ENCODE measurements around the gene PROSER2. TPM values are rescaled to one million over a fixed set of nuclear protein-coding genes. Genes with fewer than 3 reads are reported as not detected.

PROSER2 gene
- total and polyA plus RNA-seq, 2 donors (not counting 3 experiments of a cell fraction or from before 2014, with no cell fraction given): 5.9 to 22.6 TPM

GRCh38 chr10:11869219-11869618 lies 46.1 kb downstream of the PROSER2 start:
- no peak overlapping the region for H3K9ac ChIP-seq (replicated peaks; ENCODE audit: extremely low read depth, insufficient read depth, low read length)
- H3K4me2 ChIP-seq (ENCODE audit: insufficient read depth, low read length): no peak overlapping the region
- CTCF ChIA-PET: interaction anchor here (1.5 kb wide), 1 partner anchor 11 kb away, joined by 4 read pairs; no protein-coding TSS in a partner anchor

GRCh38 chr10:11869743-11870460 lies 46.7 kb downstream of the PROSER2 start:
- peaks cover 0 to 3% of the 10 kb centered on the region in 2 experiments for H3K36me3 ChIP-seq (ENCODE audit: control insufficient read depth in 2 of 2, extremely low read depth in 1 of 2, insufficient read depth in 2 of 2, low read length in 2 of 2)
- H3K4me2 ChIP-seq (ENCODE audit: insufficient read depth, low read length): no peak overlapping the region
- no peaks in the 10 kb centered on the region for H3K79me2 ChIP-seq (ENCODE audit: control insufficient read depth, insufficient read depth, low read length)
- no peaks in the 10 kb centered on the region for H3K9me3 ChIP-seq (replicated peaks; ENCODE audit: control insufficient read depth, insufficient read depth, low read length)
- H4K20me1 ChIP-seq (replicated peaks; ENCODE audit: control insufficient read depth, extremely low read depth, insufficient read depth, low read length): no peaks in the 10 kb centered on the region
- intact Hi-C loops (cut with micrococcal nuclease): loop anchor here (2.0 to 5.0 kb wide), 2 partner anchors 47 to 73 kb away; partner anchors contain the start of gene PROSER2
- H3K9me1 ChIP-seq (replicated peaks; ENCODE audit: control insufficient read depth, extremely low read depth, insufficient read depth, low read length): no peaks in the 10 kb centered on the region
- H3K27me3 ChIP-seq (ENCODE audit: control insufficient read depth in 2 of 2, insufficient read depth in 2 of 2, low read length in 2 of 2): no peaks in the 10 kb centered on the region
- FAIRE-seq (no peak), DNase-seq (ENCODE audit: low read depth, low spot score) (no peak)
- H3K27ac ChIP-seq (ENCODE audit: insufficient read depth, low read depth, low read length): no peak overlapping the region
- H3K9ac ChIP-seq (replicated peaks; ENCODE audit: extremely low read depth, insufficient read depth, low read length): no peak overlapping the region
- no peak overlapping the region for H3K4me3 ChIP-seq (replicated peaks in 1 of 3; ENCODE audit: insufficient read depth in 1 of 3, low read depth in 1 of 3, low read length in 3 of 3)
- peaks cover 21% of the 10 kb centered on the region for H3K4me1 ChIP-seq (ENCODE audit: control insufficient read depth, extremely low read depth, insufficient read depth, low read length)
- POLR2A ChIA-PET: no interaction called here
- dilution Hi-C loops (cut with MboI; ENCODE audit: extremely low pct_ligation_motif_present, low sequenced_read_pairs): no loop called here
- CTCF ChIA-PET: no interaction called here
- no peak overlapping the region for H2AFZ ChIP-seq (ENCODE audit: low read depth, low read length)
- BruUV-seq (replicated peaks): no TSS peak
- no peak for TF ChIP-seq FOS (IDR thresholded peaks at IDR 0.05; ENCODE audit: borderline replicate concordance, insufficient read depth, low read length)
- no peak for TF ChIP-seq MYC (IDR thresholded peaks at IDR 0.05; ENCODE audit: low read depth, low read length)
- no peak for TF ChIP-seq GATA2 (IDR thresholded peaks at IDR 0.05; ENCODE audit: insufficient read depth, insufficient read length, low read depth, low read length)
- no peak for TF ChIP-seq CTCF (IDR thresholded peaks at IDR 0.05; ENCODE audit: extremely low read depth in 1 of 2, insufficient read depth in 1 of 2, low read depth in 1 of 2, low read length in 2 of 2)
- no peak for TF ChIP-seq POLR2A (IDR thresholded peaks at IDR 0.05; ENCODE audit: low read depth, low read length)
- TF ChIP-seq EZH2 (IDR thresholded peaks at IDR 0.05; ENCODE audit: borderline replicate concordance, low read depth, low read length, severe bottlenecking): no peak
- TF ChIP-seq JUN (IDR thresholded peaks at IDR 0.05; ENCODE audit: borderline replicate concordance, insufficient read depth, insufficient read length, low read depth): no peak
- no peak for TF ChIP-seq MAX (IDR thresholded peaks at IDR 0.05; ENCODE audit: insufficient read depth, insufficient read length)
- TF ChIP-seq POLR2AphosphoS5 (IDR thresholded peaks at IDR 0.05; ENCODE audit: insufficient read depth, low read depth, low read length): no peak

More at GRCh38 chr10:11869219-11869618, 46.1 kb downstream of the PROSER2 start:
- H3K9me3 ChIP-seq (replicated peaks; ENCODE audit: control insufficient read depth, insufficient read depth, low read length): no peaks in the 10 kb centered on the region
- H3K79me2 ChIP-seq (ENCODE audit: control insufficient read depth, insufficient read depth, low read length): no peaks in the 10 kb centered on the region
- no TSS peak for BruUV-seq (replicated peaks)
- H4K20me1 ChIP-seq (replicated peaks; ENCODE audit: control insufficient read depth, extremely low read depth, insufficient read depth, low read length): no peaks in the 10 kb centered on the region
- H2AFZ ChIP-seq (ENCODE audit: low read depth, low read length): no peak overlapping the region
- peaks cover 0 to 3% of the 10 kb centered on the region in 2 experiments for H3K36me3 ChIP-seq (ENCODE audit: control insufficient read depth in 2 of 2, extremely low read depth in 1 of 2, insufficient read depth in 2 of 2, low read length in 2 of 2)
- no peak overlapping the region for H3K4me3 ChIP-seq (replicated peaks in 1 of 3; ENCODE audit: insufficient read depth in 1 of 3, low read depth in 1 of 3, low read length in 3 of 3)
- no peaks in the 10 kb centered on the region for H3K9me1 ChIP-seq (replicated peaks; ENCODE audit: control insufficient read depth, extremely low read depth, insufficient read depth, low read length)
- no peak for TF ChIP-seq FOS (IDR thresholded peaks at IDR 0.05; ENCODE audit: borderline replicate concordance, insufficient read depth, low read length)
- no peak for TF ChIP-seq MYC (IDR thresholded peaks at IDR 0.05; ENCODE audit: low read depth, low read length)
- TF ChIP-seq MAX (IDR thresholded peaks at IDR 0.05; ENCODE audit: insufficient read depth, insufficient read length): no peak
- TF ChIP-seq POLR2AphosphoS5 (IDR thresholded peaks at IDR 0.05; ENCODE audit: insufficient read depth, low read depth, low read length): no peak
- no peak for TF ChIP-seq JUN (IDR thresholded peaks at IDR 0.05; ENCODE audit: borderline replicate concordance, insufficient read depth, insufficient read length, low read depth)
- TF ChIP-seq GATA2 (IDR thresholded peaks at IDR 0.05; ENCODE audit: insufficient read depth, insufficient read length, low read depth, low read length): no peak
- no peaks in the 10 kb centered on the region for H3K27me3 ChIP-seq (ENCODE audit: control insufficient read depth in 2 of 2, insufficient read depth in 2 of 2, low read length in 2 of 2)
- dilution Hi-C loops (cut with MboI; ENCODE audit: extremely low pct_ligation_motif_present, low sequenced_read_pairs): no loop called here
- FAIRE-seq: no peak
- POLR2A ChIA-PET: no interaction called here
- H3K4me1 ChIP-seq (ENCODE audit: control insufficient read depth, extremely low read depth, insufficient read depth, low read length): peaks cover 18% of the 10 kb centered on the region
- no peak overlapping the region for H3K27ac ChIP-seq (ENCODE audit: insufficient read depth, low read depth, low read length)
- no peak for DNase-seq (ENCODE audit: low read depth, low spot score)
- intact Hi-C loops (cut with micrococcal nuclease): no loop called here
